ENCODE data around the gene EMD. TPM values are rescaled to one million over a fixed set of nuclear protein-coding genes. Genes with fewer than 3 reads are reported as not detected.

EMD gene
- total and polyA plus RNA-seq, 2 experiments from 2014 or later: 39.4 to 61.0 TPM

GRCh38 chrX:154358829-154359228 lies 20.3 kb upstream of the EMD start:
- no peak overlapping the region for H3K27ac ChIP-seq
- no peak for TF ChIP-seq EZH2 (IDR thresholded peaks at IDR 0.05; ENCODE audit: borderline replicate concordance)
- TF ChIP-seq EZH2phosphoT487 (IDR thresholded peaks at IDR 0.05; ENCODE audit: low read depth, severe bottlenecking, unreplicated experiment): no peak
- TF ChIP-seq CTCF (IDR thresholded peaks at IDR 0.05; ENCODE audit: poor library complexity): no peak
- H3K4me2 ChIP-seq: no peak overlapping the region

DNA sequence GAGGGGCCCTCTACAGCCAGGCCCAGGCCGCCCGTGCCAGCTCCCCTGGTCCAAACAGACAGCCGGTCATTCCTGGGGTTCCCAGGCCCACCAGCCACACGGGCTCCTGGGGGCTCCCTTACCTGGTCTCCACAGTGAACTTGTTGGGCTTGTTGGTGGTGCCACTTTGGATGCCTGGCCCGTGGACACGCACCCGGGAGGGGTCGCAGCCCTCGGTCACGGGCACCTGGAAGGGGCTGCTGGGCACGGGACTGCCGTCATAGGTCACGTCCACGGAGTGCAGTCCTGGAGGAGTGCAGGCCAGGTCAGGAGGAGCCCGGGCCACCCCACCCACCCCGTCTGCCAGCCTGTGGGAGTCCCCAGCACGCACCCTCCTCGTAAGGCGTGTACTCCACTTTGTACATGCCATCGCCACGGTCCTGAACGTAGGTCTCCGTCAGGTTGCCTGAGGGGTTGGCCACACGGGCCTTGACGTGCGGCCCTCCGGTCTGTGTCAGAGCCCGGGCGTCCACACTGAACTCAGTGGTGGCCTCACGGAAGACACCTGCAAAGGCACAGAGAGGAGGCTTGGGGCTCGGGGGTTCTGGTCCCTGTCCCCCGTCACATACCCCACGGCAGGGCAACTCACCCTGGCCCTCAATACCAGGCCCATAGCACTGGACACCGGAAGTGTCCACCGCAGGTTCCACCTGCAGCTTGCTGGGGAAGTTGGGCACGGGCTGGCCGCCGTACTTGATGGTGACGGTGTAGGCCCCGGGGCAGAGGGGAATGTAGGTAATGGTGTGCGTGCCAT lies 19.5 kb upstream of the EMD start:
- Histone ChIP-seq H3K4me2 (no peak overlapping the region), H3K4me3 (no peak overlapping the region), H4K20me1 (ENCODE audit: insufficient read depth, poor library complexity, severe bottlenecking) (peaks cover 9% of the 10 kb centered on the region), H3K27me3 (no peaks in the 10 kb centered on the region), H3K36me3 (replicated peaks; ENCODE audit: insufficient read depth, low read depth) (no peaks in the 10 kb centered on the region), H3K79me2 (peaks cover 5% of the 10 kb centered on the region), H3K9me3 (ENCODE audit: low read depth) (no peaks in the 10 kb centered on the region), H3K9me2 (replicated peaks; ENCODE audit: insufficient read depth) (no peaks in the 10 kb centered on the region), H3K4me1 (ENCODE audit: insufficient read depth) (no peaks in the 10 kb centered on the region), H3K27ac (no peak overlapping the region), H2AFZ (no peak overlapping the region)
- no peak for TF ChIP-seq EZH2phosphoT487 (IDR thresholded peaks at IDR 0.05; ENCODE audit: low read depth, severe bottlenecking, unreplicated experiment)
- TF ChIP-seq EZH2 (IDR thresholded peaks at IDR 0.05; ENCODE audit: borderline replicate concordance): no peak
- DNase-seq (ENCODE audit: low spot score): no peak
- WGBS (ENCODE audit: low lambda C conversion rate, missing lambda C conversion rate): 94% methylated on average over 40 of the region's 41 CpGs

More at GRCh38 chrX:154358829-154359228, 20.3 kb upstream of the EMD start:
- Histone ChIP-seq H3K4me3 (no peak overlapping the region), H2AFZ (no peak overlapping the region), H4K20me1 (ENCODE audit: insufficient read depth, poor library complexity, severe bottlenecking) (peaks cover 9% of the 10 kb centered on the region), H3K9me2 (replicated peaks; ENCODE audit: insufficient read depth) (no peaks in the 10 kb centered on the region), H3K36me3 (replicated peaks; ENCODE audit: insufficient read depth, low read depth) (no peaks in the 10 kb centered on the region), H3K9me3 (ENCODE audit: low read depth) (no peaks in the 10 kb centered on the region), H3K79me2 (peaks cover 5% of the 10 kb centered on the region), H3K4me1 (ENCODE audit: insufficient read depth) (no peaks in the 10 kb centered on the region), H3K27me3 (no peaks in the 10 kb centered on the region)
- no peak for DNase-seq (ENCODE audit: low spot score)
- 81% methylated on average over 6 of the region's 6 CpGs for WGBS (ENCODE audit: low lambda C conversion rate, missing lambda C conversion rate)

- H3K9me3 ChIP-seq (ENCODE audit: low read depth): no peaks in the 10 kb centered on the region
- H3K4me2 ChIP-seq: no peak overlapping the region
- no peak for DNase-seq (ENCODE audit: low spot score)
- H3K79me2 ChIP-seq: peaks cover 5% of the 10 kb centered on the region
- H3K9me2 ChIP-seq (replicated peaks; ENCODE audit: insufficient read depth): no peaks in the 10 kb centered on the region
- no peaks in the 10 kb centered on the region for H3K27me3 ChIP-seq
- H2AFZ ChIP-seq: no peak overlapping the region
- no peak overlapping the region for H3K27ac ChIP-seq
- H4K20me1 ChIP-seq (ENCODE audit: insufficient read depth, poor library complexity, severe bottlenecking): peaks cover 6% of the 10 kb centered on the region
- 94% methylated on average over 34 of the region's 34 CpGs for WGBS (ENCODE audit: low lambda C conversion rate, missing lambda C conversion rate)
- TF ChIP-seq EZH2phosphoT487 (IDR thresholded peaks at IDR 0.05; ENCODE audit: low read depth, severe bottlenecking, unreplicated experiment): no peak
- TF ChIP-seq EZH2 (IDR thresholded peaks at IDR 0.05; ENCODE audit: borderline replicate concordance): no peak
- no peak for TF ChIP-seq CTCF (IDR thresholded peaks at IDR 0.05; ENCODE audit: poor library complexity)
- H3K4me3 ChIP-seq: no peak overlapping the region
- H3K4me1 ChIP-seq (ENCODE audit: insufficient read depth): no peaks in the 10 kb centered on the region
- H3K36me3 ChIP-seq (replicated peaks; ENCODE audit: insufficient read depth, low read depth): no peaks in the 10 kb centered on the region
Measured at GRCh38 chrX:154360155-154360713, 18.9 kb upstream of the EMD start.

GRCh38 chrX:154362085-154362742 lies 16.9 kb upstream of the EMD start:
- H2AFZ ChIP-seq: no peak overlapping the region
- no peak overlapping the region for H3K4me2 ChIP-seq
- H3K79me2 ChIP-seq: peaks cover 11% of the 10 kb centered on the region
- H3K27me3 ChIP-seq: no peaks in the 10 kb centered on the region
- H3K4me3 ChIP-seq: no peak overlapping the region
- no peak overlapping the region for H3K27ac ChIP-seq
- H3K4me1 ChIP-seq (ENCODE audit: insufficient read depth): no peaks in the 10 kb centered on the region
- peaks cover 6% of the 10 kb centered on the region for H4K20me1 ChIP-seq (ENCODE audit: insufficient read depth, poor library complexity, severe bottlenecking)
- WGBS (ENCODE audit: low lambda C conversion rate, missing lambda C conversion rate): 92% methylated on average over 29 of the region's 30 CpGs
- no peak for DNase-seq (ENCODE audit: low spot score)
- TF ChIP-seq EZH2 (IDR thresholded peaks at IDR 0.05; ENCODE audit: borderline replicate concordance) (no peak), EZH2phosphoT487 (IDR thresholded peaks at IDR 0.05; ENCODE audit: low read depth, severe bottlenecking, unreplicated experiment) (no peak), CTCF (IDR thresholded peaks at IDR 0.05; ENCODE audit: poor library complexity) (no peak)
- H3K9me2 ChIP-seq (replicated peaks; ENCODE audit: insufficient read depth): no peaks in the 10 kb centered on the region
- no peaks in the 10 kb centered on the region for H3K36me3 ChIP-seq (replicated peaks; ENCODE audit: insufficient read depth, low read depth)
- no peaks in the 10 kb centered on the region for H3K9me3 ChIP-seq (ENCODE audit: low read depth)
